Thyroid gland (tissue), 4 donors: ENCODE results near the gene CYP1A1.
"Not testable (repeated sequence)": the region's sequence is repeated elsewhere in the genome, so short reads cannot be mapped to it uniquely, and the experiment has no call there.

Source experiments
- POLR2A ChIP-seq, 2 donors: fragments of 450-650 bp; IDR thresholded peaks; one replicate each; pipeline ENCODE4 v1.6.1; 2017; ENCODE audit warnings: antibody characterized with exemption in 2 of 2, mild to moderate bottlenecking in 2 of 2, moderate library complexity in 1 of 2
- TF ChIP-seq, protein P1 (sequence below), 6 experiments: fragments of 200-600 bp in 3 of 6; fragments of 450-650 bp in 3 of 6; sonication (generic) in 3 of 6; IDR thresholded peaks; one replicate each; pipeline ENCODE4 v1.5.1; 2016 to 2019; ENCODE audit warnings: antibody characterized with exemption in 6 of 6, mild to moderate bottlenecking in 2 of 6, inconsistent platforms in 1 of 6, moderate library complexity in 1 of 6

DNA sequence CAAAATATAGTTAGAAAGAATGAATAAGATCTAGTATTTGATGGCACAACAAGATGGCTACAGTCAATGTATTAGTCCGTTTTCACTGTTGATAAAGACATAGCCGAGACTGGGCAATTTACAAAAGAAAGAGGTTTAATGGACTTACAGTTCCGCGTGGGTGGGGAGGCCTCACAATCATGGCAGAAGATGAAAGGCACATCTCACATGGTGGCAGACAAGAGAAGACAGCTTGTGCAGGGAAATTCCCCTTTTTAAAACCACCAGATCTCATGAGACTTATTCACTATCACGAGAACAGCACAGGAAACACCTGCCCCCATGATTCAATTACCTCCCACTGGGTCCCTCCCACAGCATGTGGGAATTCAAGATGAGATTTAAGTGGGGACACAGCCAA, 12.9 kb upstream of the CYP1A1 start:
- TF ChIP-seq, protein P1, sequence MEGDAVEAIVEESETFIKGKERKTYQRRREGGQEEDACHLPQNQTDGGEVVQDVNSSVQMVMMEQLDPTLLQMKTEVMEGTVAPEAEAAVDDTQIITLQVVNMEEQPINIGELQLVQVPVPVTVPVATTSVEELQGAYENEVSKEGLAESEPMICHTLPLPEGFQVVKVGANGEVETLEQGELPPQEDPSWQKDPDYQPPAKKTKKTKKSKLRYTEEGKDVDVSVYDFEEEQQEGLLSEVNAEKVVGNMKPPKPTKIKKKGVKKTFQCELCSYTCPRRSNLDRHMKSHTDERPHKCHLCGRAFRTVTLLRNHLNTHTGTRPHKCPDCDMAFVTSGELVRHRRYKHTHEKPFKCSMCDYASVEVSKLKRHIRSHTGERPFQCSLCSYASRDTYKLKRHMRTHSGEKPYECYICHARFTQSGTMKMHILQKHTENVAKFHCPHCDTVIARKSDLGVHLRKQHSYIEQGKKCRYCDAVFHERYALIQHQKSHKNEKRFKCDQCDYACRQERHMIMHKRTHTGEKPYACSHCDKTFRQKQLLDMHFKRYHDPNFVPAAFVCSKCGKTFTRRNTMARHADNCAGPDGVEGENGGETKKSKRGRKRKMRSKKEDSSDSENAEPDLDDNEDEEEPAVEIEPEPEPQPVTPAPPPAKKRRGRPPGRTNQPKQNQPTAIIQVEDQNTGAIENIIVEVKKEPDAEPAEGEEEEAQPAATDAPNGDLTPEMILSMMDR (IDR thresholded peaks at IDR 0.05): not testable (repeated sequence)
- not testable (repeated sequence) for TF ChIP-seq POLR2A (IDR thresholded peaks at IDR 0.05)
